Gastroesophageal sphincter (tissue), 3 donors: ENCODE measurements around the gene SHC4.

ENCODE experiments used
- CTCF ChIP-seq, 4 experiments: fragments of 200-600 bp in 2 of 4; fragments of 450-650 bp in 2 of 4; sonication (generic) in 1 of 4; IDR thresholded peaks; one replicate each; pipeline ENCODE4 v1.5.1; 2017 to 2019; ENCODE audit warnings: antibody characterized with exemption in 4 of 4, mild to moderate bottlenecking in 2 of 4, moderate library complexity in 2 of 4
- EP300 ChIP-seq: sonication (generic); formaldehyde crosslinking; IDR thresholded peaks from one replicate; pipeline ENCODE4 v1.6.1; 2017; ENCODE audit warnings: antibody characterized with exemption, mild to moderate bottlenecking
- POLR2A ChIP-seq, 2 donors: fragments of 450-650 bp; IDR thresholded peaks; one replicate each; pipeline ENCODE4 v1.6.1; 2017; ENCODE audit warnings: antibody characterized with exemption in 2 of 2, mild to moderate bottlenecking in 2 of 2, moderate library complexity in 1 of 2
- POLR2AphosphoS5 ChIP-seq: sonication (generic); formaldehyde crosslinking; IDR thresholded peaks from one replicate; pipeline ENCODE4 v1.6.1; 2017; ENCODE audit warnings: antibody characterized with exemption

DNA sequence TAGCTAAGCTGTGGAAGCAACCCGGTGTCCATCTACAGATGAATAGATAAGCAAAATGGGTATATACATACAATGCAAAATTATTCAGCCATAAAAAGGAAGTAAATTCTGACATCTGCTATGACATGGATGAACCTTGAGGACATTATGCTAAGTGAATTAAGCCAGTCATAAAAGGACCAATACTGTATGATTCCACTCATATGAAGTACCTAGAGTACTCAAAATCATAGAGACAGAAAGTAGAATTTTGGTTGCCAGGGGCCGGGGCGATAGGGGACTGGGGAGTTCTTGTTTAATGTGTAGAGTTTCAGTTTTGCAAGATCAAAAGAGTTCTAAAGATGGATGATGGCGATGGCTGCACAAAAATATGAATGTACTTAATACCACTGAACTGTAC, 75.5 kb downstream of the SHC4 start:
- TF ChIP-seq CTCF (IDR thresholded peaks at IDR 0.05) = no peak
- no peak for TF ChIP-seq EP300
- no peak for TF ChIP-seq POLR2AphosphoS5
- TF ChIP-seq POLR2A (IDR thresholded peaks at IDR 0.05) = no peak
